Mucosa of stomach (tissue), 1 donor: Measurements from ENCODE around the gene TMEM9.

Source experiments
- H3K27me3 ChIP-seq: one replicate; pipeline ENCODE4 v1.7.0; 2013; ENCODE audit warnings: mild to moderate bottlenecking, low read length; ENCODE audit not compliant: control insufficient read depth, insufficient read depth
- H3K36me3 ChIP-seq: one replicate; pipeline ENCODE4 v1.7.0; 2013; ENCODE audit warnings: low read length; ENCODE audit not compliant: control insufficient read depth, insufficient read depth
- H3K4me1 ChIP-seq: one replicate; pipeline ENCODE4 v1.7.0; 2013; ENCODE audit warnings: mild to moderate bottlenecking, low read length; ENCODE audit not compliant: control insufficient read depth, insufficient read depth
- H3K4me3 ChIP-seq: one replicate; pipeline ENCODE4 v1.7.0; 2013; ENCODE audit warnings: low read length
- H3K9ac ChIP-seq: one replicate; pipeline ENCODE4 v1.7.0; 2013; ENCODE audit warnings: mild to moderate bottlenecking, low read length, moderate library complexity
- H3K9me3 ChIP-seq: one replicate; pipeline ENCODE4 v1.7.0; 2013; ENCODE audit warnings: mild to moderate bottlenecking, low read length, moderate library complexity; ENCODE audit not compliant: control insufficient read depth
- donor health status: Pancreatic carcinoma.

TMEM9 gene

GRCh38 chr1:201154389-201155165 lies at the start of gene TMEM9:
TSS of gene TMEM9 (minus strand) at chr1:201154474. CDS start at chr1:201153923, 551 bp downstream.
- no peaks in the 10 kb centered on the region for H3K36me3 ChIP-seq
- no peaks in the 10 kb centered on the region for H3K27me3 ChIP-seq

DNA sequence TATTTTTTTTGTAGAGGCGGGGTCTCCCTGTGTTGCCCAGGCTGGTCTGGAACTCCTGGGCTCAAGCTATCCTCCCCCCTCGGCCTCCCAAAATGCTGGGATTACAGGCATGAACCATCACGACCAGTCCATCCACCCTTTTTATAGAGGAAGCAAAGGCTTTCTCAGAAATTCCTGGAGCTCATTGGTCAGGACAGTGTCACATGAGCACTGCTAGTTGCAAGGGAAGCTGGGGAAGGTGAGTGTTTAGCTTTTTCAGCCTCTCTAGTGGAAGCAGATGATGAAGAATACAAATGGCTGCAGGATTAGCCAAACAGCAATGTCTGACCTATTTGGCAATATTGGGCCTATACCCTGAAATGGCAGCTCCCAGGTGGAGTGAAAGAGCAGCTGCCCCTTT lies 44.3 kb upstream of the TMEM9 start:
- Histone ChIP-seq H3K27me3 (no peaks in the 10 kb centered on the region), H3K9me3 (no peaks in the 10 kb centered on the region), H3K4me3 (no peak overlapping the region), H3K4me1 (no peaks in the 10 kb centered on the region), H3K9ac (no peak overlapping the region), H3K36me3 (no peaks in the 10 kb centered on the region)

More at GRCh38 chr1:201154389-201155165, at the start of gene TMEM9:
- Histone ChIP-seq H3K4me1 (peaks cover 23% of the 10 kb centered on the region), H3K9ac (peak within 1 kb of the TSS; percentile 78), H3K9me3 (no peaks in the 10 kb centered on the region), H3K4me3 (peak within 1 kb of the TSS; percentile 84)

DNA sequence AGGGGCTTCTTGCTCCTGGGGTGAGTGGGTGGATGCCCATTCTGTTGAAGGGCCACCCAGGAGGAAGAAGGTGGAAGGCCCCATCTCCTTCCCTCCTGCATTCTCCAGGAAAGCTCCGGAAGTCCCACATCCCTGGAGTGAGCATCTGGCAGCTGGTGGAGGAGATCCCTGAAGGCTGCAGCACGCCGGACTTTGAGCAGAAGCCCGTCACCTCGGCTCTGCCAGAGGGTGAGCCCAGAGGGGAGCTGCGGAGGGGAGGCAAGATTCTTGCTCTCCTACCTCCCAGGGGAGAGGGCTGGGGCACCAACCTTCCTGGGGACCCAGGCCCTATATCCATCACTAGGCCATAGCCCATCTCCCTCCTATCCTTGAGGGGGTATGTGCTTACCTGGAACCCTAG lies 39.8 kb upstream of the TMEM9 start:
- Histone ChIP-seq H3K4me1 (no peaks in the 10 kb centered on the region), H3K36me3 (no peaks in the 10 kb centered on the region), H3K4me3 (no peak overlapping the region), H3K9me3 (no peaks in the 10 kb centered on the region), H3K27me3 (peaks cover 21% of the 10 kb centered on the region), H3K9ac (no peak overlapping the region)

- H3K4me1 ChIP-seq, result no peaks in the 10 kb centered on the region
- H3K36me3 ChIP-seq, result no peaks in the 10 kb centered on the region
- no peak overlapping the region for H3K9ac ChIP-seq
- H3K4me3 ChIP-seq, result no peak overlapping the region
- peaks cover 24% of the 10 kb centered on the region for H3K27me3 ChIP-seq
- H3K9me3 ChIP-seq, result no peaks in the 10 kb centered on the region
Measured at GRCh38 chr1:201192261-201192788, 38.1 kb upstream of the TMEM9 start.

- H3K4me3 ChIP-seq, result no peak overlapping the region
- H3K27me3 ChIP-seq, result peaks cover 24% of the 10 kb centered on the region
- H3K9me3 ChIP-seq, result no peaks in the 10 kb centered on the region
- H3K9ac ChIP-seq, result no peak overlapping the region
- H3K36me3 ChIP-seq, result no peaks in the 10 kb centered on the region
- no peaks in the 10 kb centered on the region for H3K4me1 ChIP-seq
Measured at GRCh38 chr1:201191653-201192260, 37.5 kb upstream of the TMEM9 start.

DNA sequence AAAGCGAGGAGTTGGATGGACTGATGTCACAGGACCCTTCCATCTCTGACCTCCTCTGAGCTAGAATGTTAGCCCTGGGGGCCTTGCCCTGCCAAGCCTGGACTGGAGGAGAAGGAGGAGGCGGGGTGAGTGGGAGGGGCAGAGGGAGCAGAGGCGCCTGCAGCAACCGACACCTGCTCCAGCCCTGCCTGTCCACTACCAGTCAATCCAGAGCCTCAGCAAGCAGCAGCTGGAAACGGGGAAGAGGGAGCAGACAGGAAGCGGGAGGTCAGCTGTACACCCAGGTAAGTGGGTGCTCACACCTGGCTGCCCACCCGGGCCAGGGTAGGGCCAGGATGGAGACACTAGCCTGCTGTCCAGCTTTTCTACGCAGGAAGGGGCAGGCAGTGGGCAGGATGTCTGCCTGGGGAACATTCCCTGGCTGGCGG lies 36.4 kb upstream of the TMEM9 start, which contains the start of gene IGFN1:
Gene IGFN1 (plus strand): TSS at position 201 of the 428 bp plus-strand sequence. CDS start 2,470 bp downstream, outside the sequence.
- H3K4me1 ChIP-seq, result no peaks in the 10 kb centered on the region
- H3K27me3 ChIP-seq, result peaks cover 24% of the 10 kb centered on the region
- no peaks in the 10 kb centered on the region for H3K36me3 ChIP-seq
- no peak within 1 kb of the TSS for H3K9ac ChIP-seq
- H3K9me3 ChIP-seq, result no peaks in the 10 kb centered on the region
- H3K4me3 ChIP-seq, result no peak within 1 kb of the TSS

DNA sequence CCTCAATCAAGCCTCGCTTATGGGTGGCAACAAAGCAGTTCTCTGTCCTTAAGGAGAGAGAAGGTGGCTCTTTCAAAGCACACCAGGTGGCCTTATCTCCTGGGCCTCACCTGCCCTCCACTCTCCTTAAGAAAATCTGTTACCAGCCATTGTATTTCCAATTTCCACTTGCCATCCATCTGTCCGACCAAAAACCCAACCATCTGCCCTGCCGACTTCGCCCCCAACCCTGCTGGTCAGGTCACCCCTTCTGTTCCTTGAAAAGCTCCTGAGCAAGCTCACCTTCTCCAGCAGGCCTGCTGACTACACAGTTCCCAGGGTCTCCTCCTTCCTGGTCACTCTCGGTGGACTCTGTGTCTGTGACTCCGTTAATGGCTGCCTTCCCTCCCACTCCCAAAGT lies 35.7 kb upstream of the TMEM9 start:
- H3K4me1 ChIP-seq, result no peaks in the 10 kb centered on the region
- no peaks in the 10 kb centered on the region for H3K36me3 ChIP-seq
- no peaks in the 10 kb centered on the region for H3K9me3 ChIP-seq
- H3K4me3 ChIP-seq, result no peak overlapping the region
- H3K27me3 ChIP-seq, result peaks cover 24% of the 10 kb centered on the region
- no peak overlapping the region for H3K9ac ChIP-seq

DNA sequence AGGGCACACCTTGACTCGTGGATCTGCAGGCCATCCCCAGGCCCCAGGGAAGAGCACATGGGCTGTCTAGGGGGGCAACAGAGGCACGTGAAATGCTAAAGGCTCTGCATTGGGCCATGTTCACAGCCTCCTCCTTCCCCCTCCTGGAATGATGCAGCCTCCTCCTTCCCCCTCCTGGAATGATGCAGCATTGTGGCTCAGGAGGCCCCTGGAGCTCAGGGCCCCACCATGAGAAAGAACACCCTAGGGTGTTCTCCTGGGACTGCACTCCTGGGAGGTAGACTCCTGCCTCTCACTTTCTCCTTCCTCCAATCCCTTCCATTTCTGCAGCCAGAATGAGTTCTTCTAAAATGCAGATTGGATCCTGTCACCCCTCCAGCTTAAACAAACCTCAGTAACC lies 34.8 kb upstream of the TMEM9 start:
- no peaks in the 10 kb centered on the region for H3K4me1 ChIP-seq
- H3K9ac ChIP-seq, result no peak overlapping the region
- H3K27me3 ChIP-seq, result peaks cover 28% of the 10 kb centered on the region
- H3K9me3 ChIP-seq, result no peaks in the 10 kb centered on the region
- no peak overlapping the region for H3K4me3 ChIP-seq
- H3K36me3 ChIP-seq, result no peaks in the 10 kb centered on the region

- Histone ChIP-seq H3K9ac (no peak overlapping the region), H3K9me3 (no peaks in the 10 kb centered on the region), H3K4me1 (no peaks in the 10 kb centered on the region), H3K4me3 (no peak overlapping the region), H3K36me3 (no peaks in the 10 kb centered on the region), H3K27me3 (peaks cover 23% of the 10 kb centered on the region)
Measured at GRCh38 chr1:201186192-201186591, 31.9 kb upstream of the TMEM9 start.

GRCh38 chr1:201185527-201186128 lies 31.4 kb upstream of the TMEM9 start:
- Histone ChIP-seq H3K9me3 (no peaks in the 10 kb centered on the region), H3K36me3 (no peaks in the 10 kb centered on the region), H3K27me3 (peaks cover 20% of the 10 kb centered on the region), H3K4me1 (no peaks in the 10 kb centered on the region), H3K9ac (no peak overlapping the region), H3K4me3 (no peak overlapping the region)

- H3K4me1 ChIP-seq, result no peaks in the 10 kb centered on the region
- peaks cover 17% of the 10 kb centered on the region for H3K27me3 ChIP-seq
- no peaks in the 10 kb centered on the region for H3K36me3 ChIP-seq
- H3K9ac ChIP-seq, result no peak overlapping the region
- H3K9me3 ChIP-seq, result no peaks in the 10 kb centered on the region
- H3K4me3 ChIP-seq, result no peak overlapping the region
Measured at GRCh38 chr1:201185123-201185453, 30.8 kb upstream of the TMEM9 start.
